Tibial nerve (tissue), 3 donors: ENCODE results near the gene LMF2.

Experiments
- POLR2A ChIP-seq, 2 donors: fragments of 450-650 bp; IDR thresholded peaks; one replicate each; pipeline ENCODE4 v1.6.1; 2017; ENCODE audit warnings: antibody characterized with exemption in 2 of 2, mild to moderate bottlenecking in 2 of 2, moderate library complexity in 2 of 2
- TF ChIP-seq, protein P1 (sequence below), 5 experiments: fragments of 200-600 bp in 3 of 5; fragments of 450-650 bp in 2 of 5; sonication (generic) in 3 of 5; IDR thresholded peaks; one replicate each; pipeline ENCODE4 v1.5.1; 2016 to 2019; ENCODE audit warnings: antibody characterized with exemption in 5 of 5, mild to moderate bottlenecking in 3 of 5, moderate library complexity in 2 of 5

DNA sequence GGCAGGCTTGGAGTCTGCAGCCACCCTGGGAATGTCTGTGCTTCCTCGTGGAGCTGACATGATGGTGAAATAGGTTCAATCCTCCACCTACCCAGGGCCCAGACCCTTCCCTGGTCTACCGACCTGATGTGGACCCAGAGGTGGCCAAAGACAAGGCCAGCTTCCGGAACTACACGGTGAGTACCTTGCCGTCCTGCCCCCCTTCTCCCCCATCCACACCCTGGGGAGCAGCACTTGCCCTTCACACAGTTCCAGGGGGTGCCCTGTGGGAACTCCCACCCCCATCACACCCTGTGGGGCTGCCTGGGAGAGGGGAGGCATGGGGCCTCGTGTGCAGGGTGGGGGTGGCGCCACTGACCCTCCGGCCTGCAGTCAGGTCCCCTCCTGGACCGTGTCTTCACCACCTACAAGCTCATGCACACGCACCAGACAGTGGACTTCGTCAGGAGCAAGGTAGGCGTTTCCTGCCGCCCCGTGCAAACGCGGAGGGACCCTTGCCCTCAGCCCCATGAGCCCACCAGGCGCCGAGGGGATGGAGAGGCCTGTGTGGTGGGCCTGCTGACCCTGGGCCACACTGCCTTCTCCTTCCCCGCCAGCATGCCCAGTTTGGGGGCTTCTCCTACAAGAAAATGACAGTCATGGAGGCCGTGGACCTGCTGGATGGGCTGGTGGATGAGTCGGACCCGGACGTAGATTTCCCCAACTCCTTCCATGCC, 20.1 kb downstream of the LMF2 start:
- TF ChIP-seq, protein P1, sequence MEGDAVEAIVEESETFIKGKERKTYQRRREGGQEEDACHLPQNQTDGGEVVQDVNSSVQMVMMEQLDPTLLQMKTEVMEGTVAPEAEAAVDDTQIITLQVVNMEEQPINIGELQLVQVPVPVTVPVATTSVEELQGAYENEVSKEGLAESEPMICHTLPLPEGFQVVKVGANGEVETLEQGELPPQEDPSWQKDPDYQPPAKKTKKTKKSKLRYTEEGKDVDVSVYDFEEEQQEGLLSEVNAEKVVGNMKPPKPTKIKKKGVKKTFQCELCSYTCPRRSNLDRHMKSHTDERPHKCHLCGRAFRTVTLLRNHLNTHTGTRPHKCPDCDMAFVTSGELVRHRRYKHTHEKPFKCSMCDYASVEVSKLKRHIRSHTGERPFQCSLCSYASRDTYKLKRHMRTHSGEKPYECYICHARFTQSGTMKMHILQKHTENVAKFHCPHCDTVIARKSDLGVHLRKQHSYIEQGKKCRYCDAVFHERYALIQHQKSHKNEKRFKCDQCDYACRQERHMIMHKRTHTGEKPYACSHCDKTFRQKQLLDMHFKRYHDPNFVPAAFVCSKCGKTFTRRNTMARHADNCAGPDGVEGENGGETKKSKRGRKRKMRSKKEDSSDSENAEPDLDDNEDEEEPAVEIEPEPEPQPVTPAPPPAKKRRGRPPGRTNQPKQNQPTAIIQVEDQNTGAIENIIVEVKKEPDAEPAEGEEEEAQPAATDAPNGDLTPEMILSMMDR (IDR thresholded peaks at IDR 0.05) = no peak
- TF ChIP-seq POLR2A (IDR thresholded peaks at IDR 0.05) = no peak
